Caco-2 (cell line): ENCODE data around the gene ZNF691. TPM values are rescaled to one million over a fixed set of nuclear protein-coding genes. Genes with fewer than 3 reads are reported as not detected.

Experiments
- BruUV-seq: library from RNA; stranded (reverse); fragments of 400-500 nt; replicated peaks from 2 replicates; lab custom pipeline; 2021; lab: Mats Ljungman, UMichigan
- CTCF ChIA-PET: fragments of 300-600 bp; sonication (Branson Sonifier 250); formaldehyde crosslinking; loops from one replicate; lab custom pipeline; 2022; ENCODE audit warnings: antibody characterized with exemption; lab: Charles Lee
- POLR2A ChIA-PET: fragments of 300-600 bp; sonication (Branson Sonifier 250); formaldehyde crosslinking; loops from one replicate; lab custom pipeline; 2022; ENCODE audit warnings: antibody characterized with exemption; lab: Charles Lee
- DNase-seq, 2 experiments: peaks; one replicate each; pipeline versions ENCODE4 v3.0.0 to v3.0.0-alpha.2; 2020 to 2022
- H3K27me3 ChIP-seq: replicated peaks from 2 replicates; pipeline ENCODE4 v1.6.0; 2011; ENCODE audit warnings: low read length; ENCODE audit not compliant: control insufficient read depth, insufficient read depth
- H3K36me3 ChIP-seq: 2 replicates; pipeline ENCODE4 v1.5.1; 2011; ENCODE audit warnings: low read length; ENCODE audit not compliant: control insufficient read depth, insufficient read depth
- H3K4me1 ChIP-seq: fragments of 250-450 bp; sonication (Bioruptor Pico); 2 replicates; pipeline ENCODE4 v1.5.1; 2020; ENCODE audit warnings: mild to moderate bottlenecking
- H3K4me3 ChIP-seq: 2 replicates; pipeline ENCODE4 v1.5.1; 2011; ENCODE audit warnings: low read depth, mild to moderate bottlenecking, control low read depth, low read length
- H3K9me3 ChIP-seq: fragments of 250-450 bp; sonication (Bioruptor Pico); 2 replicates; pipeline ENCODE4 v1.5.1; 2020; ENCODE audit warnings: mild to moderate bottlenecking, moderate library complexity
- H3K27ac Mint-ChIP-seq: one replicate; pipeline ENCODE4 v1.8.0; 2022; ENCODE audit warnings: mixed read lengths; ENCODE audit not compliant: unreplicated experiment
- H3K27me3 Mint-ChIP-seq: one replicate; pipeline ENCODE4 v1.8.0; 2022; ENCODE audit warnings: mixed read lengths; ENCODE audit not compliant: insufficient read depth, unreplicated experiment
- H3K36me3 Mint-ChIP-seq: one replicate; pipeline ENCODE4 v1.8.0; 2022; ENCODE audit warnings: mild to moderate bottlenecking, mixed read lengths; ENCODE audit not compliant: insufficient read depth, unreplicated experiment
- H3K4me1 Mint-ChIP-seq: one replicate; pipeline ENCODE4 v1.8.0; 2022; ENCODE audit warnings: low read depth, mixed read lengths; ENCODE audit not compliant: unreplicated experiment
- H3K4me3 Mint-ChIP-seq: one replicate; pipeline ENCODE4 v1.8.0; 2022; ENCODE audit warnings: mild to moderate bottlenecking, moderate library complexity, mixed read lengths; ENCODE audit not compliant: unreplicated experiment
- H3K9me3 Mint-ChIP-seq: one replicate; pipeline ENCODE4 v1.8.0; 2022; ENCODE audit warnings: mixed read lengths; ENCODE audit not compliant: unreplicated experiment
- CTCF ChIP-seq, 2 experiments: fragments of 200-600 bp in 1 of 2; IDR thresholded peaks; 1 replicate in 1 of 2; 2 replicates in 1 of 2; pipeline versions ENCODE4 v1.5.1 to v1.8.0; 2011 to 2022; ENCODE audit warnings: antibody characterized with exemption in 1 of 2, control low read depth in 1 of 2, inconsistent platforms in 1 of 2, low read depth in 1 of 2, low read length in 1 of 2, mild to moderate bottlenecking in 1 of 2, moderate library complexity in 1 of 2; ENCODE audit not compliant: insufficient read depth in 1 of 2, severe bottlenecking in 1 of 2, unreplicated experiment in 1 of 2
- intact Hi-C: fragments of 100-400 bp; cut with micrococcal nuclease; formaldehyde crosslinking; loops from one replicate; pipeline ENCODE4 v1.10.0; 2022; ENCODE audit not compliant: unreplicated experiment
- total RNA-seq: library from RNA; stranded (reverse); gene quantifications from 2 replicates; pipeline ENCODE4 v1.2.3, GENCODE V29; 2022

ZNF691 gene
- total RNA-seq, 1 experiment from 2014 or later, result 7.8 TPM

- peaks cover 4% of the 10 kb centered on the region for H3K9me3 Mint-ChIP-seq
- H3K27me3 Mint-ChIP-seq, result no peaks in the 10 kb centered on the region
- ChIA-PET CTCF (no interaction called here), POLR2A (no interaction called here)
- Histone ChIP-seq H3K27me3 (no peaks in the 10 kb centered on the region), H3K36me3 (no peaks in the 10 kb centered on the region), H3K4me1 (no peaks in the 10 kb centered on the region; the same call in 1 of the 2 replicates), H3K9me3 (no peaks in the 10 kb centered on the region), H3K4me3 (no peak overlapping the region)
- DNase-seq, result no peak
- H3K4me1 Mint-ChIP-seq, result peaks cover 10% of the 10 kb centered on the region
- H3K27ac Mint-ChIP-seq, result no peak overlapping the region
- peaks cover 26% of the 10 kb centered on the region for H3K36me3 Mint-ChIP-seq
- H3K4me3 Mint-ChIP-seq, result no peak overlapping the region
- BruUV-seq, result no TSS peak
- no peak for TF ChIP-seq CTCF (IDR thresholded peaks at IDR 0.05; ENCODE audit: insufficient read depth in 1 of 2, low read depth in 1 of 2, low read length in 1 of 2, severe bottlenecking in 1 of 2, unreplicated experiment in 1 of 2)
- intact Hi-C loops, result no loop called here
Measured at GRCh38 chr1:42849944-42850343, 3.5 kb downstream of the ZNF691 start.

GRCh38 chr1:42851420-42851819, 5.0 kb downstream of the ZNF691 start:
- Histone ChIP-seq H3K27me3 (no peaks in the 10 kb centered on the region), H3K9me3 (no peaks in the 10 kb centered on the region), H3K4me3 (no peak overlapping the region), H3K36me3 (no peaks in the 10 kb centered on the region), H3K4me1 (no peaks in the 10 kb centered on the region; the same call in 1 of the 2 replicates)
- Mint-ChIP-seq H3K4me3 (no peak overlapping the region), H3K36me3 (peaks cover 30% of the 10 kb centered on the region), H3K27me3 (no peaks in the 10 kb centered on the region), H3K9me3 (peaks cover 17% of the 10 kb centered on the region), H3K4me1 (peaks cover 10% of the 10 kb centered on the region), H3K27ac (no peak overlapping the region)
- DNase-seq, result no peak
- ChIA-PET CTCF (interaction anchor here (0.8 kb wide), 1 partner anchor 85 kb away, joined by 3 read pairs; no protein-coding TSS in a partner anchor), POLR2A (no interaction called here)
- no TSS peak for BruUV-seq
- no peak for TF ChIP-seq CTCF (IDR thresholded peaks at IDR 0.05; ENCODE audit: insufficient read depth in 1 of 2, low read depth in 1 of 2, low read length in 1 of 2, severe bottlenecking in 1 of 2, unreplicated experiment in 1 of 2)
- intact Hi-C loops, result no loop called here

GRCh38 chr1:42851960-42852607, 5.7 kb downstream of the ZNF691 start:
- Mint-ChIP-seq H3K36me3 (peaks cover 23% of the 10 kb centered on the region), H3K4me3 (no peak overlapping the region), H3K9me3 (peaks cover 21% of the 10 kb centered on the region), H3K27ac (no peak overlapping the region), H3K27me3 (no peaks in the 10 kb centered on the region), H3K4me1 (peaks cover 7% of the 10 kb centered on the region)
- no peak for TF ChIP-seq CTCF (IDR thresholded peaks at IDR 0.05; ENCODE audit: insufficient read depth in 1 of 2, low read depth in 1 of 2, low read length in 1 of 2, severe bottlenecking in 1 of 2, unreplicated experiment in 1 of 2)
- no peaks in the 10 kb centered on the region; the same call in 1 of the 2 replicates for H3K4me1 ChIP-seq
- DNase-seq, result no peak
- H3K27me3 ChIP-seq, result no peaks in the 10 kb centered on the region
- H3K9me3 ChIP-seq, result no peaks in the 10 kb centered on the region
- no peaks in the 10 kb centered on the region for H3K36me3 ChIP-seq
- intact Hi-C loops, result no loop called here
- CTCF ChIA-PET, result no interaction called here
- no TSS peak for BruUV-seq
- POLR2A ChIA-PET, result no interaction called here
- H3K4me3 ChIP-seq, result no peak overlapping the region
